Testis (tissue), 3 donors: ENCODE results near the gene FRMPD4. TPM values are rescaled to one million over a fixed set of nuclear protein-coding genes. Genes with fewer than 3 reads are reported as not detected.

Experiments
- DNase-seq: peaks from one replicate; pipeline ENCODE4 v3.0.0-alpha.2; 2019
- H3K27ac ChIP-seq, 2 donors: fragments of 200-600 bp; sonication (generic); one replicate each; pipeline ENCODE4 v1.5.1; 2019
- H3K27me3 ChIP-seq: fragments of 200-600 bp; sonication (generic); one replicate; pipeline ENCODE4 v1.5.1; 2019
- H3K36me3 ChIP-seq: fragments of 200-600 bp; sonication (generic); one replicate; pipeline ENCODE4 v1.5.1; 2017; ENCODE audit warnings: low read depth; ENCODE audit errors: missing control alignments
- H3K4me1 ChIP-seq: fragments of 200-600 bp; sonication (generic); one replicate; pipeline ENCODE4 v1.5.1; 2019
- H3K4me3 ChIP-seq, 2 donors: fragments of 200-600 bp; sonication (generic); one replicate each; pipeline ENCODE4 v1.5.1; 2017 to 2019
- H3K9me3 ChIP-seq: fragments of 200-600 bp; sonication (generic); one replicate; pipeline ENCODE4 v1.5.1; 2017
- CTCF ChIP-seq, 3 experiments: fragments of 450-650 bp in 2 of 3; fragments of 200-600 bp in 1 of 3; sonication (generic) in 1 of 3; IDR thresholded peaks; one replicate each; pipeline ENCODE4 v1.5.1; 2016 to 2019; ENCODE audit warnings: antibody characterized with exemption in 3 of 3, mild to moderate bottlenecking in 2 of 3, moderate library complexity in 1 of 3
- POLR2A ChIP-seq: fragments of 450-650 bp; IDR thresholded peaks from one replicate; pipeline ENCODE4 v1.6.1; 2017; ENCODE audit warnings: antibody characterized with exemption, mild to moderate bottlenecking, moderate library complexity
- WGBS, 2 donors: methylation state at CpG; one replicate each; pipeline ENCODE4 v1.1.5; 2018; 5-methylcytosine and 5-hydroxymethylcytosine counted together
- intact Hi-C: fragments of 100-400 bp; cut with DNase I; formaldehyde crosslinking; loops from one replicate; pipeline ENCODE4 v1.15.1; 2023; ENCODE audit warnings: low total_unique reads
- polyA plus RNA-seq: library from polyadenylated mRNA; stranded (reverse); fragments of 350-450 nt; fragmentation: Illumina TruSeq; extraction: RNeasy Lipid Tissue Mini Kit (QIAGEN cat#74804); gene quantifications from one replicate; pipeline ENCODE4 v1.2.3, GENCODE V29; 2014; ENCODE audit warnings: low read depth, low replicate concordance; ENCODE audit not compliant: insufficient read depth
- total RNA-seq, 2 donors: library from RNA; depleted of rRNA; stranded (reverse); fragments of >200 nt; gene quantifications; one replicate each; pipeline ENCODE4 v1.2.3, GENCODE V29; 2016

Gene FRMPD4
- total and polyA plus RNA-seq, 3 donors from 2014 or later, result 1.1 to 1.6 (median 1.3) TPM

- TF ChIP-seq POLR2A, result no peak
- TF ChIP-seq CTCF (IDR thresholded peaks at IDR 0.05), result no peak
- Histone ChIP-seq H3K27ac (no peak overlapping the region), H3K4me3 (no peak overlapping the region), H3K9me3 (no peaks in the 10 kb centered on the region), H3K27me3 (no peaks in the 10 kb centered on the region), H3K4me1 (no peaks in the 10 kb centered on the region), H3K36me3 (no peaks in the 10 kb centered on the region)
- DNase-seq, result no peak
- intact Hi-C loops, result no loop called here
- 83 to 98% methylated on average over 4 of the region's 4 CpGs for WGBS, 2 donors
Observed at GRCh38 chrX:12142661-12143060, 4.4 kb downstream of the FRMPD4 start.

GRCh38 chrX:12145402-12145801 lies 7.1 kb downstream of the FRMPD4 start:
- Histone ChIP-seq H3K4me1 (no peaks in the 10 kb centered on the region), H3K27ac (no peak overlapping the region), H3K36me3 (no peaks in the 10 kb centered on the region), H3K4me3 (no peak overlapping the region), H3K9me3 (no peaks in the 10 kb centered on the region), H3K27me3 (no peaks in the 10 kb centered on the region)
- intact Hi-C loops, result no loop called here
- WGBS, 2 donors, result 91 to 100% methylated on average over 2 of the region's 2 CpGs
- DNase-seq, result no peak
- TF ChIP-seq CTCF (IDR thresholded peaks at IDR 0.05) (no peak), POLR2A (no peak)

GRCh38 chrX:12149670-12150407 lies 11.6 kb downstream of the FRMPD4 start:
- H3K9me3 ChIP-seq, result no peaks in the 10 kb centered on the region
- WGBS, 2 donors, result 92 to 95% methylated on average over 4 of the region's 4 CpGs
- H3K36me3 ChIP-seq, result no peaks in the 10 kb centered on the region
- H3K27ac ChIP-seq, result no peak overlapping the region
- intact Hi-C loops, result no loop called here
- no peak for TF ChIP-seq POLR2A
- TF ChIP-seq CTCF (IDR thresholded peaks at IDR 0.05), result no peak
- no peak overlapping the region for H3K4me3 ChIP-seq
- no peaks in the 10 kb centered on the region for H3K4me1 ChIP-seq
- no peak for DNase-seq
- H3K27me3 ChIP-seq, result no peaks in the 10 kb centered on the region

- TF ChIP-seq CTCF (IDR thresholded peaks at IDR 0.05) (no peak), POLR2A (no peak)
- DNase-seq, result no peak
- WGBS, 2 donors, result 92 to 96% methylated on average over 4 of the region's 4 CpGs
- Histone ChIP-seq H3K9me3 (no peaks in the 10 kb centered on the region), H3K27me3 (no peaks in the 10 kb centered on the region), H3K36me3 (no peaks in the 10 kb centered on the region), H3K27ac (no peak overlapping the region), H3K4me1 (no peaks in the 10 kb centered on the region), H3K4me3 (no peak overlapping the region)
- intact Hi-C loops, result no loop called here
Observed at GRCh38 chrX:12153317-12153716, 15.0 kb downstream of the FRMPD4 start.

- no peak for DNase-seq
- no peak for TF ChIP-seq POLR2A
- TF ChIP-seq CTCF (IDR thresholded peaks at IDR 0.05), result no peak
- Histone ChIP-seq H3K4me1 (no peaks in the 10 kb centered on the region), H3K27me3 (no peaks in the 10 kb centered on the region), H3K36me3 (no peaks in the 10 kb centered on the region), H3K9me3 (no peaks in the 10 kb centered on the region), H3K27ac (no peak overlapping the region), H3K4me3 (no peak overlapping the region)
- intact Hi-C loops, result no loop called here
- WGBS, 2 donors, result 54 to 77% methylated on average over 1 of the region's 1 CpG
Observed at GRCh38 chrX:12153741-12154140, 15.5 kb downstream of the FRMPD4 start.
